Measurements from ENCODE around the gene IL12RB2.

IL12RB2 gene, protein sequence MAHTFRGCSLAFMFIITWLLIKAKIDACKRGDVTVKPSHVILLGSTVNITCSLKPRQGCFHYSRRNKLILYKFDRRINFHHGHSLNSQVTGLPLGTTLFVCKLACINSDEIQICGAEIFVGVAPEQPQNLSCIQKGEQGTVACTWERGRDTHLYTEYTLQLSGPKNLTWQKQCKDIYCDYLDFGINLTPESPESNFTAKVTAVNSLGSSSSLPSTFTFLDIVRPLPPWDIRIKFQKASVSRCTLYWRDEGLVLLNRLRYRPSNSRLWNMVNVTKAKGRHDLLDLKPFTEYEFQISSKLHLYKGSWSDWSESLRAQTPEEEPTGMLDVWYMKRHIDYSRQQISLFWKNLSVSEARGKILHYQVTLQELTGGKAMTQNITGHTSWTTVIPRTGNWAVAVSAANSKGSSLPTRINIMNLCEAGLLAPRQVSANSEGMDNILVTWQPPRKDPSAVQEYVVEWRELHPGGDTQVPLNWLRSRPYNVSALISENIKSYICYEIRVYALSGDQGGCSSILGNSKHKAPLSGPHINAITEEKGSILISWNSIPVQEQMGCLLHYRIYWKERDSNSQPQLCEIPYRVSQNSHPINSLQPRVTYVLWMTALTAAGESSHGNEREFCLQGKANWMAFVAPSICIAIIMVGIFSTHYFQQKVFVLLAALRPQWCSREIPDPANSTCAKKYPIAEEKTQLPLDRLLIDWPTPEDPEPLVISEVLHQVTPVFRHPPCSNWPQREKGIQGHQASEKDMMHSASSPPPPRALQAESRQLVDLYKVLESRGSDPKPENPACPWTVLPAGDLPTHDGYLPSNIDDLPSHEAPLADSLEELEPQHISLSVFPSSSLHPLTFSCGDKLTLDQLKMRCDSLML

DNA sequence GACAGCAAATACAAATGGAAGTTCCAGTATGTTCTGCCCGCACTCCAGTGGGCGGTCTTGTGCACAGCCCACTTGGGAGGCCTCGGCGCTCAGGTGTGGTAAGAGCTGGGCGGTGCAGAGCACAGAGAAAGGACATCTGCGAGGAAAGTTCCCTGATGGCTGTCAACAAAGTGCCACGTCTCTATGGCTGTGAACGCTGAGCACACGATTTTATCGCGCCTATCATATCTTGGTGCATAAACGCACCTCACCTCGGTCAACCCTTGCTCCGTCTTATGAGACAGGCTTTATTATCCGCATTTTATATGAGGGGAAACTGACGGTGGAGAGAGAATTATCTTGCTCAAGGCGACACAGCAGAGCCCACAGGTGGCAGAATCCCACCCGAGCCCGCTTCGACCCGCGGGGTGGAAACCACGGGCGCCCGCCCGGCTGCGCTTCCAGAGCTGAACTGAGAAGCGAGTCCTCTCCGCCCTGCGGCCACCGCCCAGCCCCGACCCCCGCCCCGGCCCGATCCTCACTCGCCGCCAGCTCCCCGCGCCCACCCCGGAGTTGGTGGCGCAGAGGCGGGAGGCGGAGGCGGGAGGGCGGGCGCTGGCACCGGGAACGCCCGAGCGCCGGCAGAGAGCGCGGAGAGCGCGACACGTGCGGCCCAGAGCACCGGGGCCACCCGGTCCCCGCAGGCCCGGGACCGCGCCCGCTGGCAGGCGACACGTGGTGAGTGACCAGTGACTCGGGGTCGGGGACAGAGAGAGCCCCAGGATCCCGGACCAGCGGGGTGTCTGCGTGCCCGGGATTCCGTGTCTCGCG is at the start of gene IL12RB2:
Gene IL12RB2 (plus strand): TSS at position 623 of the 810 bp plus-strand sequence. CDS start 12,496 bp downstream, outside the sequence.
- peak; percentile 1 for DNase-seq (ENCODE audit: low read depth)

DNA sequence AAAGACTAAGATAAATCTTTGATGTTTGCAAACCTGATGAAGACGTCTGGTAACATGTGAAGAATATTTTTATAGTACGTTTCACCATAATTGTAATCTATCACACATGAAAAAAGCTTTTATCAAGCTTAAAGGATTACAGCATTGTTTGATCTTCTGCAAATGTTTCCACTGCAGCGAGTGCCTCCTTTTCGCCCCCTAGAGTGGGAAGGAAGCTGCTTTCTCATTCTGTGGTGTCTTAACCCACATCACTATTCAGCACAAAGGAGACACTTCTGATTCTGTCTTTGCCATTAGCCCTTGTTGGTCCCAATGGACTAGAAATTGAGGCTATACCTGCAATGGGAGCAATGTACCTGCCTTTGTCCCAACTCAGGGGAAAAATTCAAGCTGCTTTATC is 46.0 kb upstream of the IL12RB2 start:
- no peak for DNase-seq (ENCODE audit: low read depth)

DNA sequence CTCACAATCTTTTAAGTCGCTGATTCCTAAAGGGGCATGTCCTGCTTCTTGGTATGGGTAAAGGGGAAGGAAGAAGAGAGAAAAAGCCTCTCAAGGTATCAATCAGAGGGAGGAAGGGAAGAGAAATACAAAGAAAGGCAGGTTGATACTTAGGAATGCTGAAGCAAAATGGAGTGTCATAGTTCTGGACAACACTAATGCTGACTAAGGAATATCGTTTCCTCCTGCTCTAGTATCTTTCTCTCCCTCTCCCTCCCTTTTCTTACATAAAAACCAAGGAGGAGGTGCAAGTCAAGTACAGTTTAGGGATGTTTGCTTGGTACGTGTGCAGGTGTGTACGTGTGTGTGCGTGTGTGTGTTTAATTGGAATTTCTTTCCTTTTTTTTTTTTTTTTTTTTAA is 44.9 kb upstream of the IL12RB2 start:
- no peak for DNase-seq (ENCODE audit: low read depth)

DNA sequence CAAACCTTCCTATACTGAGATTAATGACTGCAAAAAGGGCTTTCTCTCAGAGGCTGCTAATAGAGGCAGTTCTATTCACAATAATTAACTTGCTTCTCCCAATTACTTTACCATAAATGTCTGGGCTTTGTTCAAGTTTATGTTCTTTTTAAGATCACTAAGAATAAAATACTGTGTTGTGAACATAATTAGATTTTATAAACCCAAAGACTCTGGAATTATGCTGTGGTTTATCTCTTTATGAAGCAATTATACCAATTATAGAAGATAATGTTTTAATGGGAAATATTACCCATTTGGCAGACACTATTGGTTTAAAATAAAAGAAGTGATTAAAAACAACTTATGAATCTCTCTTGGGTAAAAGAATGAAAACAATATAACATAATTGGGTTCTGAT is 43.5 kb upstream of the IL12RB2 start:
- no peak for DNase-seq (ENCODE audit: low read depth)

DNA sequence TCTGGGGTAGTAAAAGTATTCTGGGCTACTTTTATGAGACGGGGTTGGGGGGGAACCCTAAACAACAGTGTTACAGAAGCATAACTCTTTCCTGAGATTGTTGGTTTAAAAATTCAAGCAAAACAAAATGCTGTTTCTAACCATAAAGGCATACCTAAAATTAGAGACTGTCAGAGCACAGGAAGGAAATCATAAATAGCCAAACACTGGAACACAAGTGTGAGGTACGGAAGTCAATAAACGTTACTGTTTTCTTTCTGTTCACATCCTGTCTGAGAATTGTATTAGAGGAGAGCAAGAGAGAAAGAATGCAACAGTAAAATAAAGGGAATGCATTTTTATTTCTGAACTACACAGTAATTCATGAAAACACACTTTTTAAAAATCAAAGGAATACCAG is 42.8 kb upstream of the IL12RB2 start:
- DNase-seq (ENCODE audit: low read depth) = no peak

DNA sequence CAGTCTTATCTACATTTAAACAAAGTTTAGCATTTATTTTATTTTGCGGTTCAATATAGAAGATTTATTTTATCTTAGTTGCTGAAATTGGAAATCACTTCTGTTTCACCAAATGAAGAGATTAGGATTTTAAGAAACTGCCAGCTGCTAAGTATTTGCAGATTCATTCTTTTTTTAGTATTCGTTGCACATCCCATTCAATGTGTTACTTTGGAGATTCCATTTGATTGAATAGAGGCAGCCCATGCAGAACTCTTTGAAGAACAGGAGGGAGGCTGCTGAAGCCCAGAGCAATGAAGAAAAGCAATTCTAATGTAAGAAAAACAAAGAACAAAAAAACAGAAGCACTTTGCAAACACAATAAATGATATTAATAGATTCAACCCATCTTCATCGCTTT is 38.6 kb upstream of the IL12RB2 start:
- no peak for DNase-seq (ENCODE audit: low read depth)

DNA sequence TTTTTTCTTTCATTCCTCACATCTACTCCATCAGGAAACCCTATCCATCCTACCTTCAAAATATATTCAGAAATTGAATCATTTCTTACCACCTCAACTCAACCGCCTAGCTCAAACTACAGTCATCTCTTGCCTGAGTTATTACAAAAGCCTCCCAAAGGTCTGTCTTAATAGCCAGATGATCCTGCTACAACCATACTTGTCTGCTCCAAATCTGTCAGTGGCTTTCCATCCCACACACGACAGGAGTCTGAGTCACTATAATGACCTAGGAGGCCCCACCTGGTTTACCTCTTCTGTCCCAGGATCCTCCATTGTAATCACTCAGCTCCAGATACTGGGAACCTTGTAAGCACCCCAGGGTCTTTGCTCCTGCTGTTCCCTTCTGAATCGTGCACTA is 37.1 kb upstream of the IL12RB2 start:
- no peak for DNase-seq (ENCODE audit: low read depth)

DNA sequence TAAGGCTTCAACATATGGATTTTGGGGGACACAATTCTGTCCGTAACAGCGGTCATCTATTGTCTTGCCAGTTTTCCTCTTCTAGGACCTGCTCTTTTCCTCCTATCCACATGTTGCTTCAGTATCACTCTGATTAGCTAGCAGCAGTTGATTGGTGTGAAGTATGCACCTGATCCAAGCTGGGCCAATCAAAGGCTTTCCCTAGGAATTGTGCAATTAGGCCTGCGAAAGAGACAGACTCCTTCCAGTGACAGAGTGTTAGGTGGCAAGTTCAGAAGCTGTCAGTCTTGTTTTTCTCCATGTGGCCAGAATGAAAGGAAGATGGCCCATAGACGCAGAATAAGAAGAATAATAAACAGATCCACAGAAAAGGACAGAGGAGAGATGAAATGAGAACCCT is 34.1 kb upstream of the IL12RB2 start:
- no peak for DNase-seq (ENCODE audit: low read depth)

DNA sequence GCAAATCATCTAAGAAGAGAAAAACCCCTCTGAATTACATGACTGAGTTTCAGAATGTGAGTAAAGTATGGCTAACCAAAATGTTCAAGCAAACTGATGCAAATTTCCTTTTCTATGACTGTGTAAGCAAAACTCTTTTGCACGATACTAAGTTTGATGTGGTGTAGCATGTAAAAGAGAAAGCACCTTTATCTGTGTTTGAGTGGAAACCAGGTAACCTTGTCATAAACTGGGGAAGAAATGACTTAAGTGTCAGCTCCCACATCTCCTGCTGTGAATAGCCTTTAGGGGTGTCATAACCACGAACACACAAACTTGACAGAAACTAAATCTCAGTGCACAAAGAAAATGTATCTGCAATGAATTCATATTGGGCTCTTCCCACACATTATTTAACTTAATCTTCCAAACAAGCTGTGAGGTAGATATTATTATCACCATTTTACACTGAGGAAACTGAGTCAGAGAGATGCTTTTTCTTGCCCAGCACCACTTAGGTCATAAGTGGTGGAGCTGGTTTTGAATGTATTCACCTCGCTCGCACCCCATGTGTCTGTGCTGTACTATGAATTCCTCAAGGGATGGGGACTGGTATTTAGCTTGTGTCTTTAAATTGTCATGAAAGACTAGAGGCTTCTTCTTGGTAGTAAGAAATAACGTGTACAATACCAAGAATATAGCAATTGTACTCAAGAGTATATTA is 32.9 kb upstream of the IL12RB2 start:
- DNase-seq (ENCODE audit: low read depth) = no peak

DNA sequence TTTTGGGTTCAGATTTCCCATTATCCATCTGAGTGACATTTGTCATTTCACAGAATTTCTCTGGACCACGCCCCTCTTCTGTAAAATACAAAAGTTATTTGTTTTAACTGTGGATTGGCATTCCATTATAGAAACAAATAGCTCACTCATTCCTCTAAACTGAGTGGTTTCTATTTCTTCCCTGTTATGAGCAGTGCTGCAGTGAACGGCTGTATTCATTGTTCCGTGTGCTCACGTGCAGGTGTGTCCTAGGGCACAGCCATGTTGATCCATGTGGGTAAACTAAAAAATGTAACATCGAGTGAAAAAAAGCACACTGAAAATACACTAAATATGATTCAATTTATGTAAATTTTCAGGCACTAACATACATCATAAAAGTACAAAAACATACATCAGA is 27.0 kb upstream of the IL12RB2 start:
- no peak for DNase-seq (ENCODE audit: low read depth)

DNA sequence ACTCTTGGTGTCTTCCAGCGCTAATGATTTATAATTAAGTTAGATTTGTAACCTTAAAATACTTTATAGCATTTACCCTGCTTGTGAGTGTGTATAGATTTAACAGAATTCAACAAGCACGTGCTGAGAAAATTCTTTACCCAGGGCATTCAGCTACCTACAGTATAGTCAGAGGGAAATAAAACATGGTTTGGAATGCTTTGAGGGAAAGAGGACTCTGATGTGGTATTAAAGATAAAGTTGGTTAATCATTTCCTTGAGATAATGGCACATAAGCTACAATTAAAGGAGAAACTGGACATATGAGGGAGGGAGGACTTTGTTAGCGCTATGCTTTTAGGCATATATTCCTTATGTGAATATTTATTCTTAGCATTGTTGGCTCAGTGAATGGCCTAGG is 26.4 kb upstream of the IL12RB2 start:
- no peak for DNase-seq (ENCODE audit: low read depth)

DNA sequence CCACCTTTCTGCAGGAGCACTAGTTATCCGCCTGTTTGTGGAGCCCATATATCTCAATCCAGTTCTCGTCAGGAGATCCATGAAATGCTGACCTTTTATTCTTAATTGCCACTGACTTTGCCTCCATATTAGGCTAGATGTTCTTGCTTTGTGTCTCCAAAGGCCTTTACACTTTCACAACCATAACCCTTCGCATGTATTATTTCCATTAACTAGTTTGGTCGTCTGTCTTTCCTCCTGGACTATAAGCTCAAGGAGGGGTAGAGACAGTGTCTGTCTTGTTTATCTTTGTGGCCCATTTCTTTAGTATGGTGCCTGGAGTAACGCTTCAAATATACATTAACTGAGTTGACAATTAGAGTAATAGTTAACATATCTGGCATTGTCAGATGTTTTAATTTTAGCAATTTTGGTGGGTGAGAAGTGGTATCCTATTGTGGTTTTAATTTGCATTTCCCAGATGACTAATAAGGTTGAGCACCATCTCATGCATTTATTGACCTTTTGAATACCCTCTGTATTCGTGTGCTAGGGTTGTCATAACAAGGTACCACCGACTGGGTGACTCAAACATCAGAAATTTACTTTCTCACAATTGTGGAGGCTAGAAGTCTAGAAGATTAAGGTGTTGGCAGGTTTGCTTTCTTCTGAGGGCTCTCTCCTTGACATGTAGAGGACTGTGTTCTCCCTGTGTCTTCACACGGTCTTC is 21.7 kb upstream of the IL12RB2 start:
- DNase-seq (ENCODE audit: low read depth) = no peak

DNA sequence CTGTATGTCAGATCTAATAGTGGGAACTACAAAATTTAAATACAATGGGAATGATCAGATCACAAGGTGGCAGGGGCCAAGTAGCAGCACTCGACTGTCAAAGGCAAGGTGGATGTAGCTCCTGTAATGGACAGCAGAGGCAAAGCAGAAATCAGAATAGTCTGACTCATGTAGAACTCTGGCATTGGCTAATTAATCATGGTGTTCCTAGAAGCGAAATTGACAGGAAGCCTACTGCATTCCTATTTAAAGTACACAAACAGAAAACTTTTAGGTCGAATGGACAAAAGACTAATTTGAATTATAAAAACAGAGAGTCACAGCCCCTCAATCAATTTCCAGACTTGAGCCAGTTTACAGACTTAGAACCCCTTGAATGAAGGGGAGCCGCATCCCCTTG is 17.4 kb upstream of the IL12RB2 start:
- no peak for DNase-seq (ENCODE audit: low read depth)

DNA sequence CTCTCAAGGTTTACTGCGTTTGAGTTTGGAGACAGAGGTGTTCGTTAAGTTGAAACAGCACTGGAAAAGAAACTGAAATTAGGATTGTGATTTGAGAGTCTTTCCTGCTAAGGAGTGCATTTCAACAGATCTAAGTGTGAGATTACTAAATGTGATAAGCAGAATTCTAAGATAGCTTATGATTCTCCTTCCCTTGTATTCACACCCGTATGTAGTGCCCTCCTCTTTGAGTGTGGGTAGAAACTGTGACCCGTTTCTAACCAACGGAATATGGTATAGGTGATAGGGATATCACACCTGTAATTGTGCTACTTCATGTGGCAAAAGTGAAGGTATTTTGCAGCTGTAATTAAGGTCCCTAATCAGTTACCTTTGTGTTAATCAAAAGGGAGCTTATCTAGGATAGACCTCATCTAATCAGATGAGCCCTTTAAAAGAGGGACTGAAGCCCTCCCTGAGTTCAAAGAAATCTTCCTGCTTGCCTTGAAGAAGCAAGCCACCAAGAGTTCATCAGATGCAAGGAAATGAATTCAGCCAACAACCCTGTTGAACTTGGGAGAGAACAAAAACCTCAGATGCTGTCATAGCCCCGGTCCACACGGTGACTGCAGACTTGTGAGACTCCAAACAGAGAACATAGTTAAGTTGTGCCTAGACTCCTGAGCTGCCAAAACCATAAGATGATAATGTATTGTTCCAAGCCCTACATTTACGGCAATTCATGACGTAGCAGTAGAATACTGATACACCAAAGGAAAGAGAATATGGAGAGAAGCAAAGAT is 12.6 kb upstream of the IL12RB2 start:
- no peak for DNase-seq (ENCODE audit: low read depth)

DNA sequence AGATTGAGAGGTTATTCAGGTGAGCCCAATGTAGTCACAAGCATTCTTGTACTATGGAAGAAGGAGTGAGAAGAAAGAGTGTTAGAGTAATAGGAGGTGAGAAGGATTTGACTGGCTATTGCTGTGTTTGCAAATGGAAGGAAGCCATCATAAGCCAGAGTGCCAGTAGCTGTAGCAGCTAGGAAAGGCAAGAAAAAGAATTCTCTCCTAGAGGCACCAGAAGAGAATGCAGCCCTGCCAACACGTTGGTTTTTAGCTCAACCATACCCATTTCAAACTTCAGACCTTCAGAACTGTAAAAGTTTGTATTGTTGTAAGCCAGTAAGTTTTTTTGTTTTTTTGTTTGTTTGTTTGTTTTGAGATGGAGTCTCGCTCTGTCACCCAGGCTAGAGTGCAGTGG is 8.9 kb upstream of the IL12RB2 start:
- no peak for DNase-seq (ENCODE audit: low read depth)

DNA sequence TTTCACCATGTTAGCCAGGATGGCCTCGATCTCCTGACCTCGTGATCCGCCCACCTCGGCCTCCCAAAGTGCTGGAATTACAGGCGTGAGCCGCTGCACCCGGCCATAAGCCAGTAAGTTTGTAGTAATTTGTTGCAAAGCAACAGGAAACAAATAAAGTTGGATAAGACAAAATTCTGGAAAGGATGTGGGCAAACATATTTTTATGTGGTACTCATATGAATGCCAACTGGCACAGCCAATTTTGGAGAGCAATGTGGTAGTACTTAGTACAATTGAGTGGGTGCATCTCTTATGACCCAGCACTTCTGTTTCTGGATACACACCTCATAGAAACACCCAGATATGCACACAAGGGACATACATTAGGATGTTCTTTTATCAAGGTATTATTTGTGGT is 8.4 kb upstream of the IL12RB2 start:
- no peak for DNase-seq (ENCODE audit: low read depth)

DNA sequence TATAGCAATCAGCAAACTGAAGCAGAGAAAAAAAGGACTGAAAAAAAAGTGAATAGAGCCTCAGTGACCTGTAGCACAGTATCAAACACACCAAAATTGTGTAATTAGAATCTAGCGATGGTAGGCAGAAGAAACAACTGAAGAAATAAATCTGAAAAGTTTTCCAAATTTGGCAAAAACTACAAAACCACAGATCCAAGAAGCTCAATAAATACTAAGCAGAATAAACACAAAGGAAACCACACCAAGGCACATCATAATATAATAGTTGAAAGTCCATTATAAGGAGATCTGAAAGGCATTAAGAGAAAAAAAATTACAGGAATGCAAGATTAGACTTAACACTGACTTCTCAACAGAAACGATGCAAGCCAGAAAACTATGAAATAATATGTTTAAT is 7.1 kb upstream of the IL12RB2 start:
- no peak for DNase-seq (ENCODE audit: low read depth)

DNA sequence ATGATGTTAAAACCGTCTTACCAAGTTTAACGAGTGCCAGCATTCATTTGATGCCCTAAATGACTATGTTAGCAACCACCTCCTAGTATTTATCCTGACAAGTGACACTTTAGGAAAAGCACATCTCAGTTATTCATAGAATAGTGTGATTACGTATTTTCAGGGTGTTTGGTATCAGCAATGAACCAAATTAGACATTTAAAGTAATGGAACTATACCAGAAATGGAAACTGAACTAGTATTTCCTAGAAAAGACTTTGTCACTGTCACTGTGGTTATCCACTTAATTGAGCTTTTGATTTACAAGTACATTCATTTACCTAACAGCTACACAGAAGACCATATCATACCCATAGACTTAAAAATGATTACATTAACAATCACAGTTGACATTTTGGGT is 3.6 kb upstream of the IL12RB2 start:
- DNase-seq (ENCODE audit: low read depth) = no peak

DNA sequence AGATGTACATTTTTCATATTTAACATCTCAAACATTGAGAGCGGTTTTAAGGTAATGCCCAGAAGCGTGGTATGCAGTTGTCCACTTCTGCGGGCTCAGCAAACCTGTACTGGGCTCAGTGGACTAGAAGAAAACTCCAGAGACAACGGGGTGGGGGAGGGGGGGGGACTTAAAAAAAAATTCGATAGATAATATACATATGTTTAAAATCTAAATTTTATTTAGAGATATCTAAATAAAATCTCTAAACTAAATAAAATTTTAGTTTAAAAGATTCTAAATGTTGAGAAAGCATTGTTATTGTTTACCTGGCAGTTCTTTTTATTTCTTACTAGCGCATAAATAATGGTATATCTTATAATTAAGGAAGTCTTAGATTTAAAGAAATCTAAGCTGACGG is 1.1 kb upstream of the IL12RB2 start:
- no peak for DNase-seq (ENCODE audit: low read depth)

DNA sequence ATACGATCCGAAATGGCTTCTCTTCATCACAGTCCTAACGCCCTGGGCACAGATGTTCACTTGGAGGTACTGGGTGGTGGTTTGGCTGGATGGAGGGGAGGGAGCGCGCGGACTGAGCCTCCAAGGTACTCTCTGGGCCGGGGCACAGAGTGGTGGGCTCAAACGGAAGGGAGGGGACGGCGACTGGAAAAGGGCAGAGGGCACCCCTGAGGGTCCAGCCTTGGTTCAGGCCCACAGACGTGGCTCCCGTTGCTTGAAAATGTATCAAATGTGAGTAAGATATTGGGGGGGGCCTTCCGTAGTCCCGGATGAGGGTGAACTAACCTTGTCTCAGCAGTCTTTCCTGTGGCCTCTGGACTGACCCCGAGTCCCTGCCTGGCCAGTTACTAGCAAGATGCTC is 463 bp downstream of the IL12RB2 start:
- DNase-seq (ENCODE audit: low read depth) = no peak
